Measurements from ENCODE around the gene DENND1A.

DENND1A gene

DNA sequence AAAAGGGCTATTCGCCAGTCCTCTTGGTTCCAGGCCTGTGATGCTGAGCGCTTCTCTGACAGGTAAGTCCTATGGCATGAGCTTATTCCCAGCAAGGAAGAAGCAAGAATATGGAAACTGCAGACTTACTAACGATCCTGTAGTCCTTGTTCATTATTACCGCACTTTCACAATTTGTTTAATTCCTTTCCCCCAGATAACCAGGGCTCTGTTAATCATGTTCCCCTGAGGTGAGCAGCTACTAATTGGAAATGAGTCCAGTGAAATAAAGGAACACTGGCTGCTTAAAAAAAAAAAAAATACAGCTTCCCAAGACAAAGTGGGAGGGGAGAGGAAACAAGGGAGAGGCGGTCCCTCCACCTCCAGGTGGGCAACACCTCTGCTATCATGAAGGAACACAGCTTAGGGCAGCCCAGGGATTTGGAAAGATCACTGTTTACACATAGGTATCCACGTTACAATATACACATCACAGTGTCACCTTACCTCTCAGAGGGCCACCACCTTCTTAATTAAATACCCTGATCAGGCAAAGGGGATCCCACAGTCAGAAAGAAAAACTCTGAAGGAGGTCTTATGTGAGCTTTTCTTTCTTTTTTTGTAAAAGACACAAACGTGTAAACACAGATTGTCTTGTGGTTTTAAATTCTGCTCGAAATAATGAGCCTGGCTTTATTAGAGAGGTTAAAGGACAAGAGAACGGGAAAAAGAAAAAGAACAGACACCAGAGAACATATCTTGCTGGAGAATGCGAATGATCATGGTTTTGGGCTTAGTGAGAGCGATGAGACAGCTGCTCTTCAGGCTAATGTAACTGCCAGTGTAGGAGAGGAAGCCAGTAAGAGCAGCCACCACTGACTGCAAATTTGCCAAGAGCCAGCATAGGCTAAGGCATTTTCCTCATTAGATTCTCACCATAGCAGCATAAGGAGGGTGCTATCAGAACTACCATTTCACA is 315.3 kb downstream of the DENND1A start:
- no peak overlapping the region for H2AFZ ChIP-seq (ENCODE audit: low read length)
- no peaks in the 10 kb centered on the region for H3K79me2 ChIP-seq (ENCODE audit: insufficient read depth, low read length)
- no peaks in the 10 kb centered on the region for H3K27me3 ChIP-seq (ENCODE audit: insufficient read depth, low read length, poor library complexity, severe bottlenecking)
- H3K36me3 ChIP-seq (ENCODE audit: insufficient read depth, low read length), result no peaks in the 10 kb centered on the region
- H3F3A ChIP-seq (ENCODE audit: low read depth), result no peaks in the 10 kb centered on the region
- H3K9ac ChIP-seq (ENCODE audit: low read depth, low read length, poor library complexity, severe bottlenecking), result no peak overlapping the region
- no peak overlapping the region for H3K4me2 ChIP-seq (ENCODE audit: low read depth, low read length, poor library complexity, severe bottlenecking)
- TF ChIP-seq, protein P1, sequence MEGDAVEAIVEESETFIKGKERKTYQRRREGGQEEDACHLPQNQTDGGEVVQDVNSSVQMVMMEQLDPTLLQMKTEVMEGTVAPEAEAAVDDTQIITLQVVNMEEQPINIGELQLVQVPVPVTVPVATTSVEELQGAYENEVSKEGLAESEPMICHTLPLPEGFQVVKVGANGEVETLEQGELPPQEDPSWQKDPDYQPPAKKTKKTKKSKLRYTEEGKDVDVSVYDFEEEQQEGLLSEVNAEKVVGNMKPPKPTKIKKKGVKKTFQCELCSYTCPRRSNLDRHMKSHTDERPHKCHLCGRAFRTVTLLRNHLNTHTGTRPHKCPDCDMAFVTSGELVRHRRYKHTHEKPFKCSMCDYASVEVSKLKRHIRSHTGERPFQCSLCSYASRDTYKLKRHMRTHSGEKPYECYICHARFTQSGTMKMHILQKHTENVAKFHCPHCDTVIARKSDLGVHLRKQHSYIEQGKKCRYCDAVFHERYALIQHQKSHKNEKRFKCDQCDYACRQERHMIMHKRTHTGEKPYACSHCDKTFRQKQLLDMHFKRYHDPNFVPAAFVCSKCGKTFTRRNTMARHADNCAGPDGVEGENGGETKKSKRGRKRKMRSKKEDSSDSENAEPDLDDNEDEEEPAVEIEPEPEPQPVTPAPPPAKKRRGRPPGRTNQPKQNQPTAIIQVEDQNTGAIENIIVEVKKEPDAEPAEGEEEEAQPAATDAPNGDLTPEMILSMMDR (conservative IDR thresholded peaks at IDR 0.05; ENCODE audit: low read length), result no peak
- TF ChIP-seq EZH2phosphoT487 (IDR thresholded peaks at IDR 0.05; ENCODE audit: borderline replicate concordance), result no peak
- H3K4me1 ChIP-seq (ENCODE audit: insufficient read depth, low read length, poor library complexity, severe bottlenecking), result no peaks in the 10 kb centered on the region
- H4K20me1 ChIP-seq (ENCODE audit: insufficient read depth, low read length, poor library complexity, severe bottlenecking), result no peaks in the 10 kb centered on the region
- no peaks in the 10 kb centered on the region for H3K9me2 ChIP-seq (replicated peaks; ENCODE audit: low read depth, low read length)
- no peak overlapping the region for H3K4me3 ChIP-seq (ENCODE audit: low read length, poor library complexity, severe bottlenecking)
- H3K9me3 ChIP-seq (ENCODE audit: insufficient read depth, low read depth, low read length), result no peaks in the 10 kb centered on the region

DNA sequence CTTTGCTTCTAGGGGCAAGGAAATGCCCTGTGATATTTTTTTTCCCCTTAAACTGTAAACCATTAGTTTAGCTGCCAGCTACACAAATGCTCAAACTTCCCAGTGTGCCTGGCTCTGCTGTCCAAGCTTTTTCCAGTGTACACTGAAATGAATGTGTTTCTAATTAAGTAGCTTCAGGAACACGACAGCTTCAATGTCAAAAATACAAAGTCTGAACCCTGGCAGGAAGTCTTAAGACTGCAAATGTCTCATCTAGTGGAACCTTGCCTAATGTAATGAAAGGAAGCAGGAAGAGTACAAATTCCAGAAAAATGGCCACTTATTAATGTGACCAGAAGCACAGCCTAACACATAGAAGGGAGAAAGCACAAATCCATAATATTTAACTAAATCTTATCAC is 318.7 kb downstream of the DENND1A start:
- Histone ChIP-seq H3K79me2 (ENCODE audit: insufficient read depth, low read length) (no peaks in the 10 kb centered on the region), H3K9ac (ENCODE audit: low read depth, low read length, poor library complexity, severe bottlenecking) (no peak overlapping the region), H2AFZ (ENCODE audit: low read length) (no peak overlapping the region), H3K36me3 (ENCODE audit: insufficient read depth, low read length) (no peaks in the 10 kb centered on the region), H3K4me2 (ENCODE audit: low read depth, low read length, poor library complexity, severe bottlenecking) (no peak overlapping the region), H3K4me1 (ENCODE audit: insufficient read depth, low read length, poor library complexity, severe bottlenecking) (no peaks in the 10 kb centered on the region), H4K20me1 (ENCODE audit: insufficient read depth, low read length, poor library complexity, severe bottlenecking) (no peaks in the 10 kb centered on the region), H3K4me3 (ENCODE audit: low read length, poor library complexity, severe bottlenecking) (no peak overlapping the region), H3K27me3 (ENCODE audit: insufficient read depth, low read length, poor library complexity, severe bottlenecking) (no peaks in the 10 kb centered on the region), H3K9me2 (replicated peaks; ENCODE audit: low read depth, low read length) (no peaks in the 10 kb centered on the region), H3K9me3 (ENCODE audit: insufficient read depth, low read depth, low read length) (no peaks in the 10 kb centered on the region), H3F3A (ENCODE audit: low read depth) (no peaks in the 10 kb centered on the region)
- no peak for TF ChIP-seq EZH2phosphoT487 (IDR thresholded peaks at IDR 0.05; ENCODE audit: borderline replicate concordance)
- TF ChIP-seq, protein P1 (conservative IDR thresholded peaks at IDR 0.05; ENCODE audit: low read length), result no peak

DNA sequence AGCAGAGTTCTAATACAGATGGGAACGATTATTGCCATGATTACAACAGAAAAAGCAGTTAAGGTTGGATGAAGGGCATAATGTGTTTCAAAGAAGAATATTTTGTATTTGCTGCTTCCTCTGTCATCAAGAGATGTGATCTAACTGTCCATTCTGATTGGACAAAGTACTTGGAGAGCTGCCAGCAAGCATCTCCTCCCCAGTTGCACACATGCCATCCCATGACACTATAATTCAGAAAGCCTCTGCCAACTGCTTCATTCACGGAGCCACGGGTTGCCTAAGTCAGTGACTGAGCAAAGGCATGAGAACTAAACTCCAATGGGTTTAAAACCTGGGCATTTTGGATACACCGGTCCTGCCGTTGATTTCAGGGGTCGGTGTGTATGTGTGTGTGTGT is 320.1 kb downstream of the DENND1A start:
- no peaks in the 10 kb centered on the region for H3K4me1 ChIP-seq (ENCODE audit: insufficient read depth, low read length, poor library complexity, severe bottlenecking)
- no peak overlapping the region for H3K9ac ChIP-seq (ENCODE audit: low read depth, low read length, poor library complexity, severe bottlenecking)
- no peaks in the 10 kb centered on the region for H3K79me2 ChIP-seq (ENCODE audit: insufficient read depth, low read length)
- no peaks in the 10 kb centered on the region for H3K36me3 ChIP-seq (ENCODE audit: insufficient read depth, low read length)
- H3F3A ChIP-seq (ENCODE audit: low read depth), result no peaks in the 10 kb centered on the region
- no peak overlapping the region for H3K4me3 ChIP-seq (ENCODE audit: low read length, poor library complexity, severe bottlenecking)
- H3K9me2 ChIP-seq (replicated peaks; ENCODE audit: low read depth, low read length), result no peaks in the 10 kb centered on the region
- no peak overlapping the region for H2AFZ ChIP-seq (ENCODE audit: low read length)
- H3K4me2 ChIP-seq (ENCODE audit: low read depth, low read length, poor library complexity, severe bottlenecking), result no peak overlapping the region
- no peaks in the 10 kb centered on the region for H3K9me3 ChIP-seq (ENCODE audit: insufficient read depth, low read depth, low read length)
- H3K27me3 ChIP-seq (ENCODE audit: insufficient read depth, low read length, poor library complexity, severe bottlenecking), result no peaks in the 10 kb centered on the region
- TF ChIP-seq, protein P1 (conservative IDR thresholded peaks at IDR 0.05; ENCODE audit: low read length), result no peak
- TF ChIP-seq EZH2phosphoT487 (IDR thresholded peaks at IDR 0.05; ENCODE audit: borderline replicate concordance), result no peak
- no peaks in the 10 kb centered on the region for H4K20me1 ChIP-seq (ENCODE audit: insufficient read depth, low read length, poor library complexity, severe bottlenecking)
